CD14-positive monocyte (primary cell): ENCODE data around the gene SLC25A51. TPM values are rescaled to one million over a fixed set of nuclear protein-coding genes. Genes with fewer than 3 reads are reported as not detected.

ENCODE experiments used
- DNase-seq, 3 donors: peaks; one replicate each; pipeline ENCODE4 v3.0.0-alpha.2; 2011 to 2022
- H2AFZ ChIP-seq: 2 replicates; pipeline ENCODE4 v1.6.0; 2012; ENCODE audit warnings: mild to moderate bottlenecking, low read depth, low read length, inconsistent platforms; ENCODE audit not compliant: insufficient read depth, poor library complexity, severe bottlenecking
- H3K27ac ChIP-seq, 2 donors: 1 replicate in 1 of 2; 2 replicates in 1 of 2; pipeline ENCODE4 v1.5.1; 2012 to 2013; ENCODE audit warnings: low read length in 2 of 2, control low read depth in 1 of 2, inconsistent platforms in 1 of 2, low read depth in 1 of 2, mild to moderate bottlenecking in 1 of 2
- H3K27me3 ChIP-seq, 2 donors: one replicate each; pipeline versions ENCODE4 v1.6.0 to v1.6.1; 2011 to 2013; ENCODE audit warnings: low read length in 2 of 2; ENCODE audit not compliant: control insufficient read depth in 2 of 2, insufficient read depth in 2 of 2
- H3K36me3 ChIP-seq, 2 donors: replicated peaks in 1 of 2; 1 replicate in 1 of 2; 2 replicates in 1 of 2; pipeline versions ENCODE4 v1.5.1 to v1.6.1; 2012 to 2013; ENCODE audit warnings: low read length in 2 of 2, control low read depth in 1 of 2, inconsistent platforms in 1 of 2, mild to moderate bottlenecking in 1 of 2; ENCODE audit not compliant: insufficient read depth in 2 of 2, control insufficient read depth in 1 of 2
- H3K4me1 ChIP-seq, 2 donors: 1 replicate in 1 of 2; 2 replicates in 1 of 2; pipeline versions ENCODE4 v1.5.1 to v1.6.1; 2012 to 2013; ENCODE audit warnings: low read length in 2 of 2, control low read depth in 1 of 2, inconsistent platforms in 1 of 2, mild to moderate bottlenecking in 1 of 2, moderate library complexity in 1 of 2; ENCODE audit not compliant: insufficient read depth in 2 of 2, control insufficient read depth in 1 of 2
- H3K4me2 ChIP-seq: replicated peaks from 2 replicates; pipeline ENCODE3; 2012; ENCODE audit warnings: low read length, moderate library complexity, mild to moderate bottlenecking; ENCODE audit not compliant: poor library complexity, severe bottlenecking; ENCODE audit errors: extremely low read depth
- H3K4me3 ChIP-seq, 3 experiments: fragments of 200-600 bp in 1 of 3; sonication (generic) in 1 of 3; replicated peaks in 1 of 3; 1 replicate in 2 of 3; 2 replicates in 1 of 3; pipeline ENCODE4 v1.5.1; 2011 to 2013; ENCODE audit warnings: low read length in 3 of 3, mild to moderate bottlenecking in 3 of 3, control low read depth in 2 of 3, low read depth in 2 of 3, inconsistent platforms in 1 of 3, moderate library complexity in 1 of 3
- H3K79me2 ChIP-seq: 2 replicates; pipeline ENCODE4 v1.6.0; 2012; ENCODE audit warnings: mild to moderate bottlenecking, control low read depth, inconsistent platforms, low read length, moderate library complexity; ENCODE audit not compliant: insufficient read depth
- H3K9ac ChIP-seq: 2 replicates; pipeline ENCODE4 v1.6.0; 2017; ENCODE audit warnings: low read length, mild to moderate bottlenecking; ENCODE audit not compliant: insufficient read depth, poor library complexity, severe bottlenecking
- H3K9me3 ChIP-seq, 2 donors: replicated peaks in 1 of 2; 1 replicate in 1 of 2; 2 replicates in 1 of 2; pipeline versions ENCODE4 v1.5.1 to v1.6.1; 2012 to 2013; ENCODE audit warnings: low read length in 2 of 2, control low read depth in 1 of 2; ENCODE audit not compliant: control insufficient read depth in 1 of 2, insufficient read depth in 1 of 2
- H4K20me1 ChIP-seq: 2 replicates; pipeline ENCODE4 v1.6.0; 2012; ENCODE audit warnings: mild to moderate bottlenecking, low read length, control low read depth, moderate library complexity; ENCODE audit not compliant: insufficient read depth
- H3K27ac Mint-ChIP-seq, 7 donors: one replicate each; pipeline ENCODE4 v1.8.0; 2020; ENCODE audit warnings: mild to moderate bottlenecking in 7 of 7, mixed read lengths in 7 of 7, moderate library complexity in 6 of 7, inconsistent platforms in 2 of 7
- H3K27me3 Mint-ChIP-seq, 3 donors: one replicate each; pipeline ENCODE4 v1.8.0; 2021 to 2022; ENCODE audit warnings: low read depth in 3 of 3, mild to moderate bottlenecking in 3 of 3, mixed read lengths in 3 of 3, moderate library complexity in 3 of 3, inconsistent platforms in 1 of 3
- H3K36me3 Mint-ChIP-seq, 2 donors: one replicate each; pipeline ENCODE4 v1.8.0; 2020; ENCODE audit warnings: mixed read lengths in 2 of 2, inconsistent platforms in 1 of 2, mild to moderate bottlenecking in 1 of 2
- H3K4me1 Mint-ChIP-seq: one replicate; pipeline ENCODE4 v1.8.0; 2020; ENCODE audit warnings: mild to moderate bottlenecking, mixed read lengths
- H3K4me3 Mint-ChIP-seq, 2 donors: one replicate each; pipeline ENCODE4 v1.8.0; 2020; ENCODE audit warnings: mild to moderate bottlenecking in 2 of 2, mixed read lengths in 2 of 2, moderate library complexity in 1 of 2
- H3K9me3 Mint-ChIP-seq, 7 donors: one replicate each; pipeline ENCODE4 v1.8.0; 2020 to 2022; ENCODE audit warnings: mixed read lengths in 7 of 7, mild to moderate bottlenecking in 6 of 7, moderate library complexity in 6 of 7, inconsistent platforms in 2 of 7
- CTCF ChIP-seq: fragments of 200-600 bp; IDR thresholded peaks from one replicate; pipeline ENCODE4 v1.8.0; 2022; ENCODE audit warnings: antibody characterized with exemption, mild to moderate bottlenecking
- WGBS: methylation state at CpG from one replicate; pipeline ENCODE4 v1.1.5; 2013; ENCODE audit warnings: missing lambda C conversion rate; ENCODE audit not compliant: insufficient coverage; 5-methylcytosine and 5-hydroxymethylcytosine counted together
- intact Hi-C, 2 donors: fragments of 100-400 bp; cut with micrococcal nuclease; formaldehyde crosslinking; loops; one replicate each; pipeline versions ENCODE4 v1.15.0 to v1.15.1; 2023
- polyA plus RNA-seq, 3 donors: library from polyadenylated mRNA; depleted of rRNA in 1 of 3; unstranded in 2 of 3; stranded (reverse) in 1 of 3; fragments of 300-500 nt in 2 of 3; fragments of >200 nt in 1 of 3; fragmentation: Illumina TruSeq in 2 of 3; gene quantifications; 1 replicate in 2 of 3; 2 replicates in 1 of 3; pipeline ENCODE4 v1.2.3, GENCODE V29; 2012 to 2021
- small RNA-seq: library from RNA; depleted of rRNA; stranded (forward); fragments of <200 nt; gene quantifications from one replicate; pipeline ENCODE3, GENCODE V24; 2012; ENCODE audit warnings: low read depth; ENCODE audit not compliant: insufficient read length

The SLC25A51 gene
- polyA plus RNA-seq, 3 donors = 5.9 to 12.4 (median 8.9) TPM

- Histone ChIP-seq H3K4me1 (no peaks in the 10 kb centered on the region), H2AFZ (no peak overlapping the region), H3K9ac (no peak overlapping the region), H3K79me2 (no peaks in the 10 kb centered on the region), H3K27ac (no peak overlapping the region), H3K36me3 (peaks cover 13 to 56% of the 10 kb centered on the region in 2 donors), H3K4me3 (no peak overlapping the region), H3K27me3 (no peaks in the 10 kb centered on the region), H3K9me3 (no peaks in the 10 kb centered on the region), H3K4me2 (no peak overlapping the region), H4K20me1 (no peaks in the 10 kb centered on the region)
- intact Hi-C loops = no loop called here
- H3K27me3 Mint-ChIP-seq = peaks cover 0 to 1% (median 0%) of the 10 kb centered on the region in 3 donors
- peak overlapping the region in 1 of 7 donors; percentile 78 for H3K27ac Mint-ChIP-seq
- no peaks in the 10 kb centered on the region for H3K9me3 Mint-ChIP-seq
- no peak for TF ChIP-seq CTCF
- H3K4me3 Mint-ChIP-seq = no peak overlapping the region
- 100% methylated on average over 1 of the region's 3 CpGs for WGBS
- H3K4me1 Mint-ChIP-seq = no peaks in the 10 kb centered on the region
- no peak for DNase-seq
- peaks cover 34 to 51% of the 10 kb centered on the region in 2 donors for H3K36me3 Mint-ChIP-seq
Measured at GRCh38 chr9:37839496-37840461, 64.1 kb downstream of the SLC25A51 start.

Small RNA genes within 50 kb of the gene (small RNA-seq; reads per million reads assigned to genes)
- not detected for gene RNU7-124P

Other genes with a start within 250 kb of the SLC25A51 start
- 10 to 100 TPM in 1 of 3 donors, 1 to 10 TPM in 2; 5.2 to 12.4 (median 9.4) TPM for gene TRMT10B, start 150.3 kb downstream of the SLC25A51 start, polyA plus RNA-seq
- gene EXOSC3, start 119.1 kb downstream of the SLC25A51 start, polyA plus RNA-seq = 10 to 100 TPM in 2 of 3 donors, 1 to 10 TPM in 1; 9.8 to 25.2 (median 19.6) TPM
- 10 to 100 TPM; 12.4 to 17.2 (median 14.7) TPM for gene DCAF10, start 103.3 kb downstream of the SLC25A51 start, polyA plus RNA-seq
- 1 to 10 TPM in 1 of 3 donors, under 1 TPM in 2; 0.27 to 1.3 (median 0.31) TPM for gene SHB, start 165.1 kb upstream of the SLC25A51 start, polyA plus RNA-seq